Activated CD4-positive, alpha-beta T cell treated with anti-CD3 and anti-CD28 coated beads, Interleukin-2, amount 10 ng/mL, durations not matched to agents 7 days and 5 days (primary cell): ENCODE measurements around the gene MAGOHB. TPM values are rescaled to one million over a fixed set of nuclear protein-coding genes. Genes with fewer than 3 reads are reported as not detected.
A peak's percentile ranks its signal among the peaks of the same experiment; 100 is the strongest.
"Not testable (repeated sequence)": the region's sequence is repeated elsewhere in the genome, so short reads cannot be mapped to it uniquely, and the experiment has no call there.

Experiments
- CTCF ChIA-PET: fragments of 350-600 bp; sonication (Branson Sonifier 250); formaldehyde crosslinking; loops from one replicate; lab custom pipeline; 2021; ENCODE audit warnings: antibody characterized with exemption; lab: Charles Lee
- POLR2A ChIA-PET: fragments of 350-600 bp; sonication (Branson Sonifier 250); formaldehyde crosslinking; loops from one replicate; lab custom pipeline; 2021; ENCODE audit warnings: antibody characterized with exemption; lab: Charles Lee
- DNase-seq: peaks from one replicate; pipeline ENCODE4 v3.0.0-alpha.2; 2020
- H3K27ac Mint-ChIP-seq: one replicate; pipeline ENCODE4 v1.8.0; 2021; ENCODE audit warnings: mild to moderate bottlenecking, moderate library complexity, mixed read lengths
- H3K27me3 Mint-ChIP-seq: one replicate; pipeline ENCODE4 v1.8.0; 2021; ENCODE audit warnings: mixed read lengths
- H3K36me3 Mint-ChIP-seq: one replicate; pipeline ENCODE4 v1.8.0; 2021; ENCODE audit warnings: low read depth, mixed read lengths
- H3K4me1 Mint-ChIP-seq: one replicate; pipeline ENCODE4 v1.8.0; 2021; ENCODE audit warnings: mixed read lengths
- H3K4me3 Mint-ChIP-seq: one replicate; pipeline ENCODE4 v1.8.0; 2021; ENCODE audit warnings: mild to moderate bottlenecking, moderate library complexity, mixed read lengths
- H3K9me3 Mint-ChIP-seq: one replicate; pipeline ENCODE4 v1.8.0; 2021; ENCODE audit warnings: mixed read lengths
- total RNA-seq, 2 experiments: library from RNA; stranded (reverse); gene quantifications; one replicate each; pipeline ENCODE4 v1.2.3, GENCODE V29; 2021

The MAGOHB gene
- total RNA-seq, 2 experiments from 2014 or later: 49.2 to 51.3 TPM

DNA sequence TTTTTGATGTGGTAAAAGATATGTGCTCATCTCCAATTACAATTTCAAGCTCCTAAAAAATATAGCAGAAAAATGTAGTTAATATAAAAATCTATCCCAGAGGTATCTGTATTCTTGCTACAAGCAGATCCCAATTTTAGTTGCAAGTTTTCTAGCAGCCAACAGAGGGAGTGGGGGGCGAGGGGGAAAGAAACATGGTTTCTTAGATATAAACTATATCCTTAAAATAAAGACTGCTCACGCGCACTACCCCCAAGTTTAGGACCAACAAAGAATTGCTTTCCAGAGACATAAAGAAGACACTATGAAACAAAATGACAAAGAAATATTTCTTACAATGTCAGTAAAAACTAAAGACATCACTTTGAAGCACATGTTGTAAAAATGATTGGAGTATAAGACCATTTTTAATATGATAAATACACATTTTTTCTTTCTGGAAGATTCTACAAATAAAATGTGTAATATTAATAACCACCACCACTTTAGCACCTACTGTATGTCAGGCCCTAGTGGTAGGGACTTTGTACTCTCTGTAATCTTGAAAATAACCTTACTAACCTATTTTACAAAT, 5.4 kb downstream of the MAGOHB start:
- Mint-ChIP-seq H3K27ac (no peak overlapping the region), H3K9me3 (no peaks in the 10 kb centered on the region), H3K4me3 (no peak overlapping the region), H3K27me3 (no peaks in the 10 kb centered on the region), H3K36me3 (peaks cover 43% of the 10 kb centered on the region), H3K4me1 (peaks cover 21% of the 10 kb centered on the region)
- POLR2A ChIA-PET: interaction anchor here (0.5 kb wide), 1 partner anchor 114 kb away, joined by 3 read pairs; no protein-coding TSS in a partner anchor
- CTCF ChIA-PET: interaction anchor here (1.6 kb wide), 1 partner anchor 10 kb away, joined by 3 read pairs; no protein-coding TSS in a partner anchor
- peak; percentile 17 for DNase-seq

DNA sequence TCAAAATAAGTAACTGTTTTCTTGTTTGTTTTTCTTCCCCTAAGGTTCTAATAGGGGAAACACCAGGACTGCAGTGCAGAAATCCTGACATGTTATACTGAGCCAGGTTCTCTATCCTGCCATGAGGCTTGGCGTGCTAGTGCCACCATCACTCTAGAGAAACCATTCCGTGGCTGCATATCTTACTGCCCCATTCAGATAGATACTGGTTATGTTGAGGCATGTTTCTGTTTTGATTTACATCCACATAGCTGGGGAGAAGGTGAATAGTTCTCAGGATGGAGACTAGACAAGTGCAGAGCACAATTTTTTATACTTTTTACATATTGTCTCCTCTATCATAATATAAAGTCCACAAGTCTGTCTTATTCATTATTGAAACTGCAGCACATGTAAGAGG, 11.5 kb downstream of the MAGOHB start:
- Mint-ChIP-seq H3K36me3 (peaks cover 10% of the 10 kb centered on the region), H3K4me1 (peaks cover 8% of the 10 kb centered on the region), H3K9me3 (no peaks in the 10 kb centered on the region), H3K4me3 (no peak overlapping the region), H3K27me3 (no peaks in the 10 kb centered on the region), H3K27ac (no peak overlapping the region)
- ChIA-PET POLR2A (no interaction called here), CTCF (no interaction called here)
- DNase-seq: no peak

DNA sequence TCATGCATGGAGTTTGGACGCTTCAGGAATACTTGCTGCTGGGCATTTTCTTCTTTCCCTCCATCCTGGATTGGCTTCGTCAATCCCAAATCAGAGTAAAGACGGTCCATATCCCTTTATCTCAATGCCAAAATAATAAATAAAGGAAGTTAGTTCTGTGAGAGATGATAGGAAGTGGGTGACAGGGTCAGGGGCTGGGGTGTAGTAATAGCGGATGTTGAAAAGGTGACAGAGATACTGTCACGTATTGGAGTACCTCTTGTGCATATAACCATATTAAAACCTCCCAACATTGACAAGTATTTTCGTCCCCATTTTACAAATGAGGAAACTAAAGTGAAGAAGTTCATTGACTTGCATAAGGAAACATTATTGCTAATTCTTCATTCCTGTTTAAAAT, 12.4 kb downstream of the MAGOHB start:
- no peak overlapping the region for H3K27ac Mint-ChIP-seq
- H3K9me3 Mint-ChIP-seq: no peaks in the 10 kb centered on the region
- ChIA-PET CTCF (no interaction called here), POLR2A (no interaction called here)
- no peak overlapping the region for H3K4me3 Mint-ChIP-seq
- no peak for DNase-seq
- H3K36me3 Mint-ChIP-seq: peaks cover 8% of the 10 kb centered on the region
- H3K27me3 Mint-ChIP-seq: no peaks in the 10 kb centered on the region
- H3K4me1 Mint-ChIP-seq: peaks cover 8% of the 10 kb centered on the region

DNA sequence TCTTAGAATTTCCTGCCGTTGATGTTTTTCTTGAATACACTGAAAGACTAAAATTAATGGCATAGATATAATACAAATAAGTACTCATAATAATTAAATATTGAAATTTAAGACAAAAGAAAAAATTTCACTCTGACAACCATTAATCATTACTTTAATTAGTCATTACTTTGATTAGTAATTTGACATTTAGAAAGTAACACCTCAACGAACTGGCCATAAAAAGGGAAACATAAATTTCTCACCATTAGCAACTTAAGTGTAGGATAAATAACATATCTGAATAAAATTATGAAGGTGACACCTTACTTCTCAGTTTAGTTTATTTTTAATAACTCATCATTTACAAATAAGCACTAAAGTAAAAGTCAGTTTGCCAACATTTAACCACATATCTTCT, 17.5 kb downstream of the MAGOHB start:
- ChIA-PET CTCF (no interaction called here), POLR2A (no interaction called here)
- no peak for DNase-seq
- Mint-ChIP-seq H3K4me3 (no peak overlapping the region), H3K27ac (no peak overlapping the region), H3K36me3 (peaks cover 7% of the 10 kb centered on the region), H3K9me3 (no peaks in the 10 kb centered on the region), H3K27me3 (no peaks in the 10 kb centered on the region), H3K4me1 (no peaks in the 10 kb centered on the region)

DNA sequence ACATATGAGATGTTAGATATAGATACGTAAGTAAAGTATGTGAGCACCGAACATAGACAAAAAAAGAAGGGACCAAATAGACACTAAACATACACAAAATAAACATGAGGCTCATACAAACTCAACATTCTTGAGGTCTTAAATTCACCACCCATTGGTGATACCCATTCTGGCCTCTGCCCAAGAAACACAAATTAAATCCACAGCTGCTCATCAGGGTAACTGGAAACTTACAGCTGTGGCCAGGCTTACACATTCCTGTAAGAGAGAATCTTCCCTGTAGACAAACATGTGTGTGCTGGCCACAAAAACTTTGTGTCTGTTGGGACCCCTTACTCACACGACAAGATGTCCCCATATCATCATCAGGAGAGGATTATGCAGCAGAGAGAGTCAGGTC, 22.4 kb downstream of the MAGOHB start:
- Mint-ChIP-seq H3K4me1 (no peaks in the 10 kb centered on the region), H3K36me3 (peaks cover 13% of the 10 kb centered on the region), H3K4me3 (no peak overlapping the region), H3K9me3 (no peaks in the 10 kb centered on the region), H3K27me3 (no peaks in the 10 kb centered on the region), H3K27ac (no peak overlapping the region)
- no peak for DNase-seq
- ChIA-PET CTCF (no interaction called here), POLR2A (no interaction called here)

DNA sequence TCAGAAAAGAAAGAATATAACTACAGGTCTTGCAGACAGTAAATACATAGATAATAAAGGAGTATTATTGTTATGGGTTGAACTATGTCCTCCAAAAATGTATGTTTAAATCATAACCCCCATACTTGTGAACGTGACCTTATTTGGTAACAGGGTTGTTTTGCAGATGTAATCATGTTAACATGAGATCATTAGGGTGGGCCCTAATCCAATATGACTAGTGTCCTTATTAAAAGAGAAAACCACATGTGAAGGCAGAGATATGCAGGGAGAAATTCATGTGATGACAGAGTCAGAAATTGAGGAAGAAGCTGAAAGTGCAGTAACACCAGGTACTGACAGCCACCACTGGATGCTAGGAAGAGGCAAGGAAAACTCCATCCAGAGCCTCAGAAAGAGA, 29.0 kb downstream of the MAGOHB start:
- no peak for DNase-seq
- Mint-ChIP-seq H3K4me1 (no peaks in the 10 kb centered on the region), H3K27me3 (no peaks in the 10 kb centered on the region), H3K36me3 (peaks cover 26% of the 10 kb centered on the region), H3K27ac (no peak overlapping the region), H3K4me3 (no peak overlapping the region), H3K9me3 (peaks cover 10% of the 10 kb centered on the region)
- CTCF ChIA-PET: no interaction called here
- POLR2A ChIA-PET: no interaction called here

DNA sequence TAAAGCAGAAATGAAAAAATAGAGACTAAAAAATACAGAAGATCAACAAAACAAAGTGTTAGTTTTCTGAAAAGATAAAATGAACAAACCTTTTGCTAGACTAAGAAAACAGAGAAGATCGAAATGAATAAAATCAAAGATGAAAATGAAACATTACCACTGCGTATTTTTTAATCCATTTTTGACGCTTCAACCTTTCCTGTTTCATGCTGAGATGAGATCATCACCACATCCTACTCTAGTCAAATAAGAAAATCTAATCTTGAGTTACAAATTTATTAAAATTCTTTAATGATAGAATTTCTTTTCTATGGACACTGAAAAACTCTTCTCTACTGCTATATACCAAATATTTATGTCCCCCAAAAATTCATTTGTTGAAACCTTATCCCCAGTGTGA, 30.7 kb downstream of the MAGOHB start:
- H3K27ac Mint-ChIP-seq: no peak overlapping the region
- H3K27me3 Mint-ChIP-seq: no peaks in the 10 kb centered on the region
- H3K4me1 Mint-ChIP-seq: no peaks in the 10 kb centered on the region
- peaks cover 26% of the 10 kb centered on the region for H3K36me3 Mint-ChIP-seq
- H3K4me3 Mint-ChIP-seq: no peak overlapping the region
- POLR2A ChIA-PET: no interaction called here
- CTCF ChIA-PET: no interaction called here
- H3K9me3 Mint-ChIP-seq: peaks cover 10% of the 10 kb centered on the region
- no peak for DNase-seq

DNA sequence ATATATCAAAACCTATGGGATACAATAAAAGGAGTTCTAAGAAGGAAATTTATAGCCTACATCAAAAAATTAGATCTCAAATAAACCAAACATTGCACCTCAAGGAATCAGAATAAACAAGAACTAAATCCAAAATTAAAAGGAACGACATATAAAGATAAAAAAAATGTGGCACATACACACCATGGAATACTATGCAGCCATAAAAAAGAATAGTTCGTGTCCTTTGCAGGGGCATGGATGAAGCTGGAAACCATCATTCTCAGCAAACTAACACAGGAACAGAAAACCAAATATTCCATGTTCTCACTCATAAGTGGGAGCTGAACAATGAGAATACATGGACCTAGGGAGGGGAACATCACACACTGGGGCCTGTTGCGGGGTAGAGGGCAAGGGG, 31.3 kb downstream of the MAGOHB start:
- H3K27me3 Mint-ChIP-seq, CTCF ChIA-PET, H3K4me1 Mint-ChIP-seq, DNase-seq, H3K9me3 Mint-ChIP-seq, POLR2A ChIA-PET, H3K27ac Mint-ChIP-seq, H3K4me3 Mint-ChIP-seq: not testable (repeated sequence)
- H3K36me3 Mint-ChIP-seq: peaks cover 22% of the 10 kb centered on the region

DNA sequence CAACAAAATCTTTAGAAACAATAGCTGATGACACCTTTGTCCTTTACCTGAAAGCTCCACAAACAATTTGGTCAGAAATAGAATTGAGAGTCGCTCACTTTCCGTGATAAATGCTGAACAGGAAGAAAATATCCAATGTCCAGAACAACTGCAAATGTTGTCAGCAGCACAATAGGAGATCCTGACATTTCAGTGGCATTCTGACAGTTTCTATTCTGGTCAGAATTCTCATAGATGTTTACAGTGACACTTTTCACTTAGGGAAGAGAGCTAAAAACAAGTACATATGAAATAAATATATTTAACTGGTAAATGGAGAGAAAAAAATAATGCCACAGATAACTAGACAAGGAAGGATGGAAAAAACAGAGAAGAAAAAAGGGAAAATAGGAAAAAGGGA, 39.1 kb downstream of the MAGOHB start:
- DNase-seq: no peak
- no peaks in the 10 kb centered on the region for H3K4me1 Mint-ChIP-seq
- CTCF ChIA-PET: no interaction called here
- peaks cover 7% of the 10 kb centered on the region for H3K27me3 Mint-ChIP-seq
- no peaks in the 10 kb centered on the region for H3K9me3 Mint-ChIP-seq
- no peak overlapping the region for H3K4me3 Mint-ChIP-seq
- POLR2A ChIA-PET: no interaction called here
- H3K27ac Mint-ChIP-seq: no peak overlapping the region
- no peaks in the 10 kb centered on the region for H3K36me3 Mint-ChIP-seq

DNA sequence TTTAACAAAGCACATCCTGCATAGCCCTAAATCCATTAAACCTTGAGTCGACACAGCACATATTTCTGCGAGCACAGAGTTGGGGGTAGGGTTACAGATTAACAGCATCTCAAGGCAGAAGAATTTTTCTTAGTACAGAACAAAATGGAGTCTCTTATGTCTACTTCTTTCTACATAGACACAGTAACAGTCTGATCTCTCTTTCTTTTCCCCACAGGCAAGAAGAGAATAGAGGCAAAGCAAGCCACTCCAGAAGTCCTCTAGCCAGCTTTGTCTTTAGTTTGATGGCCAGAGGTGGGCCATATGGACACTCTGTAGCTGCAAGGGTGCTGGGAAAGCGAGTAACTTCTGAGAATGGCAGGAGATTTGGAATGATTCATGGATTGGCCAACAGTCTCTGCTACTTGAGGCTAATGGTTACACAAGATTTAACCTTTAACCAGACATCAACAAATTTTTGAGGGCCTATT, 41.4 kb downstream of the MAGOHB start:
- H3K27ac Mint-ChIP-seq, CTCF ChIA-PET, POLR2A ChIA-PET, H3K9me3 Mint-ChIP-seq, H3K4me3 Mint-ChIP-seq, H3K4me1 Mint-ChIP-seq, DNase-seq, H3K36me3 Mint-ChIP-seq: not testable (repeated sequence)
- H3K27me3 Mint-ChIP-seq: peaks cover 13% of the 10 kb centered on the region

DNA sequence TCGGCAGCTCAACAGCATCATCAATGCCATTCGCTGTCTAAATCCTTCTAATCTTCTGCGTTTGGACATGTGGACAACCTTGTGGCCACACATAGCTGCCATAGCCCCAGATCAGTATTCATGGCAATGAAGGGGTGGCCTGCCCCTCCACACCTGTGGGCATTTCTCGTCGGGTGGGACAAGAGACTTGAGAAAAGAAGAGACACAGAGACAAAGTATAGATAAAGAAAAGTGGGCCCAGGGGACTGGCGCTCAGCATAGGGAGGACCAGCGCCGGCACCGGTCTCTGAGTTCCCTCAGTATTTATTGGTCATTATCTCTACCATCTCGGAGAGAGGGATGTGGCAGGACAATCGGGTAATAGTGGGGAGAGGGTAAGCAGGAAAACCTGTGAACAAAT, 42.3 kb downstream of the MAGOHB start:
- no peaks in the 10 kb centered on the region for H3K36me3 Mint-ChIP-seq
- ChIA-PET CTCF (no interaction called here), POLR2A (no interaction called here)
- DNase-seq: no peak
- H3K9me3 Mint-ChIP-seq: no peaks in the 10 kb centered on the region
- H3K4me1 Mint-ChIP-seq: no peaks in the 10 kb centered on the region
- H3K27ac Mint-ChIP-seq: no peak overlapping the region
- no peak overlapping the region for H3K4me3 Mint-ChIP-seq
- peaks cover 15% of the 10 kb centered on the region for H3K27me3 Mint-ChIP-seq

DNA sequence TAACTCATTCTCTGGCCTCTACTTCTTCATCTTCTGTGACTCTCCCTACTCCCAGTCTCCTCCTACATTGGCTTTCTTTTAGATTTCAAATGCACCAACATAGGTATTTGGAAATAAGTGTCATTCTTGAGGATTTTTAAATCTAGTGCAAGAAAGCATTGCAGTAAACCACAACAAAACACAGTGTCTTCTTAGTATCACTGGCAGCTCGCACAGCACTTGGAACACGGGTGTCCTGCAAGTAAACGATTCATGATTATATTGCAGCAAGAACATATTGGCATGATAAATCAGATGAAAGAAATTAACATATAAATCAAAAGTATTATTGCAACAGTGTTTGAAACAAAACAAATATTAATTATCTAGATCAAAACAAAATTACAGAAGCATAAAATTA, 45.6 kb downstream of the MAGOHB start:
- Mint-ChIP-seq H3K27me3 (peaks cover 25% of the 10 kb centered on the region), H3K4me1 (no peaks in the 10 kb centered on the region), H3K27ac (no peak overlapping the region), H3K9me3 (no peaks in the 10 kb centered on the region), H3K4me3 (no peak overlapping the region), H3K36me3 (no peaks in the 10 kb centered on the region)
- DNase-seq: no peak
- POLR2A ChIA-PET: no interaction called here
- CTCF ChIA-PET: no interaction called here

DNA sequence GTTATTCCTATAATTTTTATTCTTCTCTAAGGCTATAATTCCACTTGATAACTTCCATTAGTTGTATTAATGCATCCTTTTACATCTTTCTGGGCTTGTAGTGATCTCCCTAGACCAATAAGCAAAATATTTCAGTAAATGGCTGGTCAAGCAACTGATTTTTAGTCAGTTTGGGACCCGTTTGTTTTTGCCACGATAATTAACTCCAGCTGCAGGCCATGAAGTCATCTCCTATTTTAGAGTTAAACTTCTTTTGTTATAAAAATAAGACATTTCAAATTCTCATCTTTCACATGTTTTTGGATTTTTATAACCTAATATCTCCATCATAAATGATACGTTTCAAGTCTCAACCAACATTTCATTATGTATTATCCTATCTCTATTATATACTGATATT, 49.4 kb downstream of the MAGOHB start:
- H3K27me3 Mint-ChIP-seq: peaks cover 21% of the 10 kb centered on the region
- H3K27ac Mint-ChIP-seq: no peak overlapping the region
- no peak overlapping the region for H3K4me3 Mint-ChIP-seq
- peaks cover 5% of the 10 kb centered on the region for H3K4me1 Mint-ChIP-seq
- ChIA-PET CTCF (no interaction called here), POLR2A (no interaction called here)
- H3K36me3 Mint-ChIP-seq: no peaks in the 10 kb centered on the region
- DNase-seq: no peak
- H3K9me3 Mint-ChIP-seq: no peaks in the 10 kb centered on the region

DNA sequence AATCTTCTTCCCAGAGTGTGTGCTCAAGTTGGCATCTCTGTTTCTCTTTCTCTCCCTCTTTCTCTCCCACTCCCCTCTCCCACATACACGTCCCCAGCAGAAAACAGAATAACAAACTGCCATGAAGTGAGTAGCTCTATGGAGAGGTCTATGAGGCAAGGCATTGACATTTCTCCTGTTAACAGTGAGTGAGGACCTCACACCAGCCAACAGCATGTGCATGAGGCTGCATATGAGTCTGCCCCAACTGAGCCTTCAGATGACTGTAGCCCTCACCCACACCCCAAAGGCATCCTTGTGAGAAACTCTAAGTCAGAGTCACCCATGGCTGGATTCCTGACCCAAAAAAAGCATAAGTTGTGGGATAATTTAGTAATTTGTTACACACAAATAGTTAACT, 50.4 kb downstream of the MAGOHB start:
- H3K27me3 Mint-ChIP-seq: peaks cover 23% of the 10 kb centered on the region
- peaks cover 5% of the 10 kb centered on the region for H3K4me1 Mint-ChIP-seq
- H3K4me3 Mint-ChIP-seq: no peak overlapping the region
- H3K36me3 Mint-ChIP-seq: no peaks in the 10 kb centered on the region
- CTCF ChIA-PET: no interaction called here
- POLR2A ChIA-PET: no interaction called here
- no peaks in the 10 kb centered on the region for H3K9me3 Mint-ChIP-seq
- no peak for DNase-seq
- H3K27ac Mint-ChIP-seq: no peak overlapping the region
